Measurements from ENCODE around the gene CABP4. TPM values are rescaled to one million over a fixed set of nuclear protein-coding genes. Genes with fewer than 3 reads are reported as not detected.

Gene CABP4
- total and polyA plus RNA-seq, 2 donors (not counting 3 experiments of a cell fraction or from before 2014, with no cell fraction given): 2.4 to 5.0 TPM

GRCh38 chr11:67498544-67498972 lies 43.4 kb downstream of the CABP4 start:
- Histone ChIP-seq H3K9ac (replicated peaks; ENCODE audit: extremely low read depth, insufficient read depth, low read length) (no peak overlapping the region), H3K4me1 (ENCODE audit: control insufficient read depth, extremely low read depth, insufficient read depth, low read length) (no peaks in the 10 kb centered on the region), H3K4me3 (replicated peaks in 1 of 3; ENCODE audit: insufficient read depth in 1 of 3, low read depth in 1 of 3, low read length in 3 of 3) (no peak overlapping the region), H4K20me1 (replicated peaks; ENCODE audit: control insufficient read depth, extremely low read depth, insufficient read depth, low read length) (no peaks in the 10 kb centered on the region), H3K79me2 (ENCODE audit: control insufficient read depth, insufficient read depth, low read length) (no peaks in the 10 kb centered on the region), H3K9me3 (replicated peaks; ENCODE audit: control insufficient read depth, insufficient read depth, low read length) (no peaks in the 10 kb centered on the region), H3K9me1 (replicated peaks; ENCODE audit: control insufficient read depth, extremely low read depth, insufficient read depth, low read length) (no peaks in the 10 kb centered on the region), H3K27ac (ENCODE audit: insufficient read depth, low read depth, low read length) (no peak overlapping the region), H3K27me3 (ENCODE audit: control insufficient read depth in 2 of 2, insufficient read depth in 2 of 2, low read length in 2 of 2) (no peaks in the 10 kb centered on the region), H3K4me2 (ENCODE audit: insufficient read depth, low read length) (no peak overlapping the region), H2AFZ (ENCODE audit: low read depth, low read length) (no peak overlapping the region), H3K36me3 (ENCODE audit: control insufficient read depth in 2 of 2, extremely low read depth in 1 of 2, insufficient read depth in 2 of 2, low read length in 2 of 2) (no peaks in the 10 kb centered on the region)
- no peak for DNase-seq (ENCODE audit: low read depth, low spot score)
- intact Hi-C loops (cut with micrococcal nuclease): no loop called here
- dilution Hi-C loops (cut with MboI; ENCODE audit: extremely low pct_ligation_motif_present, low sequenced_read_pairs): no loop called here
- POLR2A ChIA-PET: no interaction called here
- CTCF ChIA-PET: no interaction called here
- FAIRE-seq: no peak
- no TSS peak for BruUV-seq (replicated peaks)
- TF ChIP-seq POLR2AphosphoS5 (IDR thresholded peaks at IDR 0.05; ENCODE audit: insufficient read depth, low read depth, low read length): no peak
- no peak for TF ChIP-seq POLR2A (IDR thresholded peaks at IDR 0.05; ENCODE audit: low read depth, low read length)
- no peak for TF ChIP-seq FOS (IDR thresholded peaks at IDR 0.05; ENCODE audit: borderline replicate concordance, insufficient read depth, low read length)
- no peak for TF ChIP-seq MYC (IDR thresholded peaks at IDR 0.05; ENCODE audit: low read depth, low read length)
- no peak for TF ChIP-seq MAX (IDR thresholded peaks at IDR 0.05; ENCODE audit: insufficient read depth, insufficient read length)
- TF ChIP-seq EZH2 (IDR thresholded peaks at IDR 0.05; ENCODE audit: borderline replicate concordance, low read depth, low read length, severe bottlenecking): no peak
- TF ChIP-seq GATA2 (IDR thresholded peaks at IDR 0.05; ENCODE audit: insufficient read depth, insufficient read length, low read depth, low read length): no peak
- no peak for TF ChIP-seq CTCF (IDR thresholded peaks at IDR 0.05; ENCODE audit: extremely low read depth in 1 of 2, insufficient read depth in 1 of 2, low read depth in 1 of 2, low read length in 2 of 2)
- no peak for TF ChIP-seq JUN (IDR thresholded peaks at IDR 0.05; ENCODE audit: borderline replicate concordance, insufficient read depth, insufficient read length, low read depth)
